ENCODE data around the gene PRRT2.

The PRRT2 gene

DNA sequence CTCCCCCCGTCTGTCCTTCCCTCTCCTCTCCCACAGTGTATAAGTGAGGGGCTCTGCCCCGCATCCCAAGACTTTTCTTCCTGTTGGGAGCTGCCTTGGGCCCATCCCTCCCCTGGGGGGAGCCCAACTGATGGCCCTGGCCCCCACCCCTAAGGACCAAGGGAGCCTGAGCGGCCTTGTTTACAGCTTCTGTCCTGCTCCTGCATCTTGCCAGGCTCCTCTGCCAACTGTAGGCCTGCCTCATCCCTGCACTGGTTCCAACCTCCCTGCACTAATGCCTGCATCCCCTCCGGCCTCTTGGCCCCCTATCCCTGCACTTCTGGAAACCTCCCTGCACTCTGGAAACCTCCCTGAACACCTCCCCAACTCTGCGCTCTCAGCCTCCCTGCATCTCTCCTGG lies 2.6 kb downstream of the PRRT2 start:
- peaks cover 35% of the 10 kb centered on the region for H3K4me1 ChIP-seq (ENCODE audit: low read length)
- H4K20me1 ChIP-seq (ENCODE audit: insufficient read depth, low read length) = no peaks in the 10 kb centered on the region
- no peak overlapping the region for H3K4me3 ChIP-seq (ENCODE audit: low read length)
- DNase-seq = no peak
- peaks cover 39% of the 10 kb centered on the region for H3F3A ChIP-seq (ENCODE audit: insufficient read depth, low read length)
- H3K9me2 ChIP-seq (replicated peaks; ENCODE audit: insufficient read depth, low read length) = no peaks in the 10 kb centered on the region
- H3K9me3 ChIP-seq (replicated peaks; ENCODE audit: insufficient read depth, low read length) = no peaks in the 10 kb centered on the region
- no peak overlapping the region for H3K9ac ChIP-seq (ENCODE audit: low read length)
- no peak overlapping the region for H3K4me2 ChIP-seq (ENCODE audit: low read depth, low read length)
- H3K36me3 ChIP-seq (replicated peaks; ENCODE audit: insufficient read depth, low read length) = no peaks in the 10 kb centered on the region
- H2AFZ ChIP-seq (ENCODE audit: low read length) = no peak overlapping the region
- H3K27me3 ChIP-seq (replicated peaks; ENCODE audit: insufficient read depth, low read length) = no peaks in the 10 kb centered on the region
- TF ChIP-seq EZH2 (optimal IDR thresholded peaks at IDR 0.05; ENCODE audit: low read depth, low read length) = no peak
- no peak for TF ChIP-seq EZH2phosphoT487 (IDR thresholded peaks at IDR 0.05; ENCODE audit: low read length)
- TF ChIP-seq, protein P1, sequence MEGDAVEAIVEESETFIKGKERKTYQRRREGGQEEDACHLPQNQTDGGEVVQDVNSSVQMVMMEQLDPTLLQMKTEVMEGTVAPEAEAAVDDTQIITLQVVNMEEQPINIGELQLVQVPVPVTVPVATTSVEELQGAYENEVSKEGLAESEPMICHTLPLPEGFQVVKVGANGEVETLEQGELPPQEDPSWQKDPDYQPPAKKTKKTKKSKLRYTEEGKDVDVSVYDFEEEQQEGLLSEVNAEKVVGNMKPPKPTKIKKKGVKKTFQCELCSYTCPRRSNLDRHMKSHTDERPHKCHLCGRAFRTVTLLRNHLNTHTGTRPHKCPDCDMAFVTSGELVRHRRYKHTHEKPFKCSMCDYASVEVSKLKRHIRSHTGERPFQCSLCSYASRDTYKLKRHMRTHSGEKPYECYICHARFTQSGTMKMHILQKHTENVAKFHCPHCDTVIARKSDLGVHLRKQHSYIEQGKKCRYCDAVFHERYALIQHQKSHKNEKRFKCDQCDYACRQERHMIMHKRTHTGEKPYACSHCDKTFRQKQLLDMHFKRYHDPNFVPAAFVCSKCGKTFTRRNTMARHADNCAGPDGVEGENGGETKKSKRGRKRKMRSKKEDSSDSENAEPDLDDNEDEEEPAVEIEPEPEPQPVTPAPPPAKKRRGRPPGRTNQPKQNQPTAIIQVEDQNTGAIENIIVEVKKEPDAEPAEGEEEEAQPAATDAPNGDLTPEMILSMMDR (IDR thresholded peaks at IDR 0.05; ENCODE audit: low read length) = no peak
- H3K27ac ChIP-seq (ENCODE audit: low read length) = no peak overlapping the region
- peaks cover 42% of the 10 kb centered on the region for H3K79me2 ChIP-seq (ENCODE audit: low read length)

DNA sequence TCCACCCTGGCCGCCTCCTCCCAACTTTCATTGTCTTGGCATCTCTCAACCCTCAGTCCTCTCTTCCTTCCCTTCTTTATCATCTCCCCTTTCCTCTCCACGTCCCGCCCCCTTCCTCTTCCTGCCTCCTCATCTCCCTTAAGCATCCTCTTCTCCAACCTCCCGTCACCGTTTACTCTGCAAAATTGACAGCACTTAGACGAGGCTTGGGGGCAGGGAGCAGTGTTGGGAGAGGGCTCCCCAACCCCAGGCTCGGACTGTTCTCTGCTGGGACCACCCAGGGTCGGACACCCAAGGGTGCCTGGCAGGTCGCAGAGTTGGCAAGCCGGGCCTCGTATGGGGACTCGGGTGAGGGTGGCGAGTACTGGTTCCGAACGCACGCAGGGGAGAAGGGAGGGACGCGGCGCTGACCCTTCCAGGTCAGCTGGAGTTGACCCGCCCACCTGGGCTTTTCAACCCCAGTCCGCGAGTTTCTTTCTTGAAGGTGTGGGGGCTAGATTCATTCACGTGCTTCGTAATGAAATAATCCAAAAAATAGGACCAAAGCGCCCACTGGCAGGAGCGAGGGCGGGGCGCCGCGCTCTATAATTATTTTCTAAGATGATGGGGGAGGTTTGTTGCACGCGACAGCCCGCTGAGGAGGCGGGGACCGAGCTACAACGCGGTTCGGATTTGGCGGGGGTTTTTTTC lies 3.2 kb downstream of the PRRT2 start:
- H3K4me3 ChIP-seq (ENCODE audit: low read length) = peak overlapping the region; percentile 88
- H3F3A ChIP-seq (ENCODE audit: insufficient read depth, low read length) = peaks cover 39% of the 10 kb centered on the region
- H3K27ac ChIP-seq (ENCODE audit: low read length) = peak overlapping the region; percentile 87; the same call in 1 of the 2 replicates
- DNase-seq = no peak
- H2AFZ ChIP-seq (ENCODE audit: low read length) = peak overlapping the region; percentile 53
- peak overlapping the region; percentile 74 for H3K4me2 ChIP-seq (ENCODE audit: low read depth, low read length)
- TF ChIP-seq, protein P1 (IDR thresholded peaks at IDR 0.05; ENCODE audit: low read length) = no peak
- no peak for TF ChIP-seq EZH2 (optimal IDR thresholded peaks at IDR 0.05; ENCODE audit: low read depth, low read length)
- no peak for TF ChIP-seq EZH2phosphoT487 (IDR thresholded peaks at IDR 0.05; ENCODE audit: low read length)
- peak overlapping the region; percentile 88; the same call in 1 of the 2 replicates for H3K9ac ChIP-seq (ENCODE audit: low read length)
- H3K4me1 ChIP-seq (ENCODE audit: low read length) = peaks cover 34% of the 10 kb centered on the region
- H3K9me2 ChIP-seq (replicated peaks; ENCODE audit: insufficient read depth, low read length) = no peaks in the 10 kb centered on the region
- peaks cover 38% of the 10 kb centered on the region for H3K79me2 ChIP-seq (ENCODE audit: low read length)
- no peaks in the 10 kb centered on the region for H4K20me1 ChIP-seq (ENCODE audit: insufficient read depth, low read length)
- H3K36me3 ChIP-seq (replicated peaks; ENCODE audit: insufficient read depth, low read length) = no peaks in the 10 kb centered on the region
- no peaks in the 10 kb centered on the region for H3K27me3 ChIP-seq (replicated peaks; ENCODE audit: insufficient read depth, low read length)
- no peaks in the 10 kb centered on the region for H3K9me3 ChIP-seq (replicated peaks; ENCODE audit: insufficient read depth, low read length)

DNA sequence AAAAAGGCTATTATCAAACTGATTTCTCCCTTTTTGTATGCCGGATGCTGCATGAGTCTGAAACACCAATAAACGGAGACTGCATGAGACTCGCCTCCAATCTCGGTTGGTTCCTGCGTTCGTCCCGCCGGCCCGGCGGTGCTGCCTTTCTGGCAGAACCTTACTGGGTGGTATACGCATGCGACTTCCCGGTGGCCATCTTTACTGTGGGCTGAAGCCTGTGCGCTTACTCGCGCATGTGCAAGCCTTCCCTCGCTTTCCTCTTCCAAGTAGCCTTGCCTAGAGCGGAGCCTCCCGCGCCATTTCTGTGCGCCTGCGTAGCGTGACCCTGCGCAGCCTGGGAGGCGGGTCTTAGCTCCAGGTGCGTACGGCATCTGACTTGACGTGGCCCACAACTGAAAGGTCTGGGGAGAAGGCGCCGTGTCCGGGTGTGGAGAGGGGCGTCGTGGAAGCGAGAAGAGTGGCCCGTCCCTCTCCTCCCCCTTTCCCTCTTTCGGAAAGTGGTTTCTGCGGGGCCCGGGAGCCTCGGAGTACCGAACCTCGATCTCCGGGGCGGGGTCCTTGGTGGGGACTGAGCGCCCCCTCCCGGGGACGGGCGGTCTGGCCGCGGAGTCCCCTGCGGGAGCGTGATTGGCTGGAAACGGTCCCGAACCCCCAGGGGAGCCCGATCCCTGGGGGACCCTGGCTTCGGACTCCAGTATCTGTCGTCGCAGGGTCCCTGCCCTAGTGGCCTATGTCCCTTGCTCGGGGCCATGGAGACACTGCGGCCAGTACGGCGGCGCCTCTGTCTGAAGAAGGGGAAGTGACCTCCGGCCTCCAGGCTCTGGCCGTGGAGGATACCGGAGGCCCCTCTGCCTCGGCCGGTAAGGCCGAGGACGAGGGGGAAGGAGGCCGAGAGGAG lies 4.0 kb downstream of the PRRT2 start, which contains the start of gene PAGR1:
TSS of gene PAGR1 (plus strand) at position 360 of the 901 bp plus-strand sequence. CDS start at position 734, 374 bp downstream.
- H3K4me3 ChIP-seq (ENCODE audit: low read length) = peak within 1 kb of the TSS; percentile 88
- TF ChIP-seq, protein P1 (IDR thresholded peaks at IDR 0.05; ENCODE audit: low read length) = peak; percentile 83
- TF ChIP-seq EZH2 (optimal IDR thresholded peaks at IDR 0.05; ENCODE audit: low read depth, low read length) = no peak
- peaks cover 27% of the 10 kb centered on the region for H3K4me1 ChIP-seq (ENCODE audit: low read length)
- DNase-seq = peak; percentile 99
- no peaks in the 10 kb centered on the region for H3K9me2 ChIP-seq (replicated peaks; ENCODE audit: insufficient read depth, low read length)
- peak within 1 kb of the TSS; percentile 73 for H2AFZ ChIP-seq (ENCODE audit: low read length)
- H3K9me3 ChIP-seq (replicated peaks; ENCODE audit: insufficient read depth, low read length) = no peaks in the 10 kb centered on the region
- H3K4me2 ChIP-seq (ENCODE audit: low read depth, low read length) = peak within 1 kb of the TSS; percentile 74
- H3K27ac ChIP-seq (ENCODE audit: low read length) = peak within 1 kb of the TSS; percentile 87
- H4K20me1 ChIP-seq (ENCODE audit: insufficient read depth, low read length) = no peaks in the 10 kb centered on the region
- peaks cover 42% of the 10 kb centered on the region for H3K79me2 ChIP-seq (ENCODE audit: low read length)
- peaks cover 39% of the 10 kb centered on the region for H3F3A ChIP-seq (ENCODE audit: insufficient read depth, low read length)
- H3K36me3 ChIP-seq (replicated peaks; ENCODE audit: insufficient read depth, low read length) = no peaks in the 10 kb centered on the region
- peak within 1 kb of the TSS; percentile 88 for H3K9ac ChIP-seq (ENCODE audit: low read length)
- H3K27me3 ChIP-seq (replicated peaks; ENCODE audit: insufficient read depth, low read length) = no peaks in the 10 kb centered on the region
